RWPE2 (cell line): ENCODE data around the gene ASTN2.

Experiments used
- ATAC-seq: fragments of 200-7000 bp; cut with Tn5 transposase; 3 replicates; pipeline ENCODE4 v1.9.1; 2021; ENCODE audit warnings: low read depth
- DNase-seq: peaks from one replicate; pipeline ENCODE4 v3.0.0-alpha.2; 2020; ENCODE audit warnings: low spot score
- H3K27ac ChIP-seq: fragments of 450-650 bp; 2 replicates; pipeline ENCODE4 v1.5.1; 2017; ENCODE audit warnings: mild to moderate bottlenecking; ENCODE audit not compliant: poor library complexity, severe bottlenecking
- H3K27me3 ChIP-seq: fragments of 250-450 bp; sonication (Bioruptor Pico); 2 replicates; pipeline ENCODE4 v1.5.1; 2021; ENCODE audit warnings: mild to moderate bottlenecking, moderate library complexity; ENCODE audit not compliant: insufficient read depth, poor library complexity, severe bottlenecking
- H3K36me3 ChIP-seq: fragments of 250-450 bp; sonication (Bioruptor Pico); 2 replicates; pipeline ENCODE4 v1.5.1; 2020; ENCODE audit warnings: low read depth, mild to moderate bottlenecking, moderate library complexity
- H3K4me1 ChIP-seq: fragments of 250-450 bp; sonication (Bioruptor Pico); 2 replicates; pipeline ENCODE4 v1.5.1; 2021; ENCODE audit warnings: mild to moderate bottlenecking, moderate library complexity; ENCODE audit not compliant: insufficient read depth, poor library complexity, severe bottlenecking
- H3K4me3 ChIP-seq: fragments of 250-450 bp; sonication (Bioruptor Pico); 2 replicates; pipeline ENCODE4 v1.5.1; 2021; ENCODE audit warnings: mild to moderate bottlenecking, moderate library complexity; ENCODE audit not compliant: severe bottlenecking
- H3K9me3 ChIP-seq: fragments of 250-450 bp; sonication (Bioruptor Pico); 2 replicates; pipeline ENCODE4 v1.5.1; 2021; ENCODE audit warnings: mild to moderate bottlenecking, moderate library complexity; ENCODE audit not compliant: severe bottlenecking
- TF ChIP-seq, protein P1 (sequence below): fragments of 450-650 bp; IDR thresholded peaks from one replicate; pipeline ENCODE4 v1.5.1; 2017; ENCODE audit warnings: mild to moderate bottlenecking, moderate library complexity; ENCODE audit not compliant: poor library complexity, severe bottlenecking

ASTN2 gene

DNA sequence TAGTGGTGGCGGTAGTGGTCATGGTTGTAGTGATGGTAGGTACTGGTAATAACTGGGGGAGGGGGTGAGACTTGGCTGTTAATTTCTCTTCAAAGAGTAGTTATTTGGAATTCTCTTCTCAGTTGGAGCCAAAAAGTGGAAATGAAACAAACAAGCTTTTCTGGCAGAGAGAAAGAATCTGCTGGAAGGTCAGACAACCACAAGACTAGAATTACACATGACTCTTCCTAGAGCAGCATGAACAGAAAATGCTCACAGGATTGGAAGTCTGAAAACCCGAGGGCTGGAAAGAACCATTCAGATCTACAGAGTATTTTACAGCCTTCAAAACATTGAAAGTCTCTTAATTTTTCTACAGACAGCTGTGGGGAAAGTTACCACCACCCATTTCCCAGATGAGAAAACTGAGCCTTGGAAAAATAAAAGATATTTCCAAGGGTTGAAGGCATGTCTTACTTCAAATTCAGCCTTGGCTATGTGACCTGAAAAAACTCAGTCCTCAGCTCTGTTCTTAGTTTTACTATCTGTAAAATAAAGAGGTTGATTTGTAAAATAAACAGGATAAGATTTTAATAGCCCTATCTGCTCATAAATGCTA is 770.7 kb downstream of the ASTN2 start:
- no peak overlapping the region for H3K4me3 ChIP-seq
- H3K36me3 ChIP-seq: no peaks in the 10 kb centered on the region
- ATAC-seq (no peak), DNase-seq (no peak)
- H3K4me1 ChIP-seq: no peaks in the 10 kb centered on the region
- no peak overlapping the region for H3K27ac ChIP-seq
- peaks cover 3% of the 10 kb centered on the region for H3K27me3 ChIP-seq
- H3K9me3 ChIP-seq: no peaks in the 10 kb centered on the region
- TF ChIP-seq, protein P1, sequence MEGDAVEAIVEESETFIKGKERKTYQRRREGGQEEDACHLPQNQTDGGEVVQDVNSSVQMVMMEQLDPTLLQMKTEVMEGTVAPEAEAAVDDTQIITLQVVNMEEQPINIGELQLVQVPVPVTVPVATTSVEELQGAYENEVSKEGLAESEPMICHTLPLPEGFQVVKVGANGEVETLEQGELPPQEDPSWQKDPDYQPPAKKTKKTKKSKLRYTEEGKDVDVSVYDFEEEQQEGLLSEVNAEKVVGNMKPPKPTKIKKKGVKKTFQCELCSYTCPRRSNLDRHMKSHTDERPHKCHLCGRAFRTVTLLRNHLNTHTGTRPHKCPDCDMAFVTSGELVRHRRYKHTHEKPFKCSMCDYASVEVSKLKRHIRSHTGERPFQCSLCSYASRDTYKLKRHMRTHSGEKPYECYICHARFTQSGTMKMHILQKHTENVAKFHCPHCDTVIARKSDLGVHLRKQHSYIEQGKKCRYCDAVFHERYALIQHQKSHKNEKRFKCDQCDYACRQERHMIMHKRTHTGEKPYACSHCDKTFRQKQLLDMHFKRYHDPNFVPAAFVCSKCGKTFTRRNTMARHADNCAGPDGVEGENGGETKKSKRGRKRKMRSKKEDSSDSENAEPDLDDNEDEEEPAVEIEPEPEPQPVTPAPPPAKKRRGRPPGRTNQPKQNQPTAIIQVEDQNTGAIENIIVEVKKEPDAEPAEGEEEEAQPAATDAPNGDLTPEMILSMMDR: no peak

DNA sequence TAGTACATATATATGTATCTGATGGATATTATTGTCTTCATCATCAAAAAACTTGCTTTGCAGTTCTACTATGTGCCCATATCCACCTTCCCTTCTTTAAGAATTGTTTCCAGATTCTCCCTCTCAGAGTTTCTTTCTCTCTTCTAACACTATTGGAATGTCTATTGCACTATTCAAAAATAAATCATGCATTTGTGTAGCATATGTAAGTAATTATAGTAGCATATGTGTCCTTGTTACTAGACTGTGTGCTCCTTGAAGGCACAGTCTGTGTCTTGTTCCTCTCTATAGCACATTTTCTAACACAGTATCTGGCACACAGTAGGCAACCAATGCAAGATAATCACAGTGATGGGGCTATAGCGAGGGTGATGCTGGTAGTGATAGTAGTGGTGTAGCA is 771.2 kb downstream of the ASTN2 start:
- no peak for ATAC-seq
- Histone ChIP-seq H3K4me1 (no peaks in the 10 kb centered on the region), H3K27me3 (peaks cover 3% of the 10 kb centered on the region), H3K27ac (no peak overlapping the region), H3K9me3 (no peaks in the 10 kb centered on the region), H3K36me3 (no peaks in the 10 kb centered on the region), H3K4me3 (no peak overlapping the region)
- TF ChIP-seq, protein P1: no peak
- DNase-seq: no peak

DNA sequence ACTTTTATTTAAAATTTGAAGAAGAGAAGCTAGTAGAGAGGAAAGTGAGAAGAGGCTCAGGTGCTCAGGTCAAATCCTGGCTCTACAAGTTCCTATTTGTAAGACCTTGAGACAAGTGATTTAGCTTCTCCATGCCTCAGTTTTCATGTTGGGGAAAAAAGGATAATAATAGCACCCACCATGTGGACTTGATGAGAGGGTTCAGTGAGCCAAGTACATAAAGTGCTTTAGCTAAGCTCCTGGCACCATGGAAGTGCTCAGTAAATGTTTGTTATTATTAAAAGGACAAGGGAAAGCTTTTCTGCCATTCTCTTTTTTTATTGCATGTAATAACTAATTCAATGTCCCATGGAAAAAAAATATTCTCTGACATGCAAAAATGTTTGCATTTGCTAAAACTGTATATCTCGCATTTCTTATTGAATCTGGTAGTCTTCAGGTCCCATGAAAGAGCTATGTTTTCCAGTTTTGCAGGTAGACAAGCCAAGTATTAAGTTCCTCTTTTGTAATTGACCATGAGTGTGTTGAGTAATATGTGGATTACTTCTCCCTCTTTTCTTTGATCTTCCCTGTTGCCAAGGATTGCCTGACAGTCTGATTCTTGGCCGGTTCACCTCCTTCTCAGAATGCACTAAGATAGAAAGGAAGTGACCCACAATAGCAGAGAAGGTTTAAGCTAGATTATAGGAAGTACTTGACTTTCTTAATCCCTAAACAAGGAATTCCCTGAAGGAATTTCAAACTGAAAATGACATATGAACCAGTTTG is 773.4 kb downstream of the ASTN2 start:
- H3K9me3 ChIP-seq: no peaks in the 10 kb centered on the region
- ATAC-seq (no peak), DNase-seq (no peak)
- H3K4me1 ChIP-seq: no peaks in the 10 kb centered on the region
- TF ChIP-seq, protein P1: no peak
- no peaks in the 10 kb centered on the region for H3K36me3 ChIP-seq
- peaks cover 3% of the 10 kb centered on the region for H3K27me3 ChIP-seq
- no peak overlapping the region for H3K27ac ChIP-seq
- no peak overlapping the region for H3K4me3 ChIP-seq

DNA sequence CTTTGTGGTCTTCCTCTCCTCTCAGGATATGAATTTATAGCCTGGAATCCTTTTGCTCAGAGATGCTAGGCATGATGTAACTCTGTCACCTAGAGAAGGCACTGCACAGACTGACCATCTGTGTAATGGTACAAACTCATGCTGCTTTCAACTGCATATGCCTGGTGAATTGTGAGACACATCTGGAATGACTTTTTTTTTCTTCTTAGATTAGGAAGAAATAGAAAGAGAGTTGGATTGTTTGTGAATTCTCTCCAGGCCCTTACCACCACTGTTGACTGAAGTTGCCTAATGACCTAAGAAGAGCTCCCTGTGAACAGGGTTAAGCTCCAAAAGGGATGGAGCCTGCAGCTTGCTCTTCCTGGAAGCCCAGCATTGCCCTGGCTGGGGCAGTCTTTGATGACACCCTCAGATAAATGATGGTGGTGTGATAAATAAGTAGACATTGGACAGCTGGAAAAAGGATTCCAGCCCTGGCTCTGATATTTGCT is 775.6 kb downstream of the ASTN2 start:
- no peaks in the 10 kb centered on the region for H3K36me3 ChIP-seq
- H3K27ac ChIP-seq: no peak overlapping the region
- peaks cover 3% of the 10 kb centered on the region for H3K27me3 ChIP-seq
- H3K9me3 ChIP-seq: no peaks in the 10 kb centered on the region
- ATAC-seq (no peak), DNase-seq (no peak)
- TF ChIP-seq, protein P1: no peak
- H3K4me1 ChIP-seq: no peaks in the 10 kb centered on the region
- H3K4me3 ChIP-seq: no peak overlapping the region

DNA sequence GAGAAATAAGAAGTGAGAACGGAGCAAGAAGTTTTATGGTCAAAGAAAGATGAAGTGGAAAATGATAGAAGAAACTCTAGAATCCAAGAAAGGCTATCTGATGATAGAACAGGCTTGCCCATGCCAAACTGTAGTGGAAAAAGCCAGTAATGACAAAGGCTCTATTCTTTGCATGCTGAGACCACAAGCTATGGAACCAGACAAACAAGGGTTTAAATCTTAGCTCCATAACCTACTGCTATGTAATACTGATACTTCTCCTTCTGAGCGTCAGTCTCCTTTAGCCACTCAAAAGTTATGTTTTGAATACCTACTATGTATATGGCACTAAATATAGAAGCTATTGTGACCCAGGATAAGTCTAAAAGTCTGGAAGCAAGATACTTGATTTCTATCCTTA is 778.9 kb downstream of the ASTN2 start:
- Histone ChIP-seq H3K4me1 (no peaks in the 10 kb centered on the region), H3K27me3 (peaks cover 3% of the 10 kb centered on the region), H3K9me3 (no peaks in the 10 kb centered on the region), H3K36me3 (no peaks in the 10 kb centered on the region), H3K27ac (no peak overlapping the region), H3K4me3 (no peak overlapping the region)
- ATAC-seq (no peak), DNase-seq (no peak)
- TF ChIP-seq, protein P1: no peak
